Camera-type eye (tissue), 1 donor: Measurements from ENCODE around the gene POP5. TPM values are rescaled to one million over a fixed set of nuclear protein-coding genes. Genes with fewer than 3 reads are reported as not detected.

Experiments used
- total RNA-seq: library from RNA; depleted of rRNA; stranded (reverse); fragments of >200 nt; gene quantifications from one replicate; pipeline ENCODE4 v1.2.3, GENCODE V29; 2014

The POP5 gene, protein sequence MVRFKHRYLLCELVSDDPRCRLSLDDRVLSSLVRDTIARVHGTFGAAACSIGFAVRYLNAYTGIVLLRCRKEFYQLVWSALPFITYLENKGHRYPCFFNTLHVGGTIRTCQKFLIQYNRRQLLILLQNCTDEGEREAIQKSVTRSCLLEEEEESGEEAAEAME
- 29.6 TPM for total RNA-seq

DNA sequence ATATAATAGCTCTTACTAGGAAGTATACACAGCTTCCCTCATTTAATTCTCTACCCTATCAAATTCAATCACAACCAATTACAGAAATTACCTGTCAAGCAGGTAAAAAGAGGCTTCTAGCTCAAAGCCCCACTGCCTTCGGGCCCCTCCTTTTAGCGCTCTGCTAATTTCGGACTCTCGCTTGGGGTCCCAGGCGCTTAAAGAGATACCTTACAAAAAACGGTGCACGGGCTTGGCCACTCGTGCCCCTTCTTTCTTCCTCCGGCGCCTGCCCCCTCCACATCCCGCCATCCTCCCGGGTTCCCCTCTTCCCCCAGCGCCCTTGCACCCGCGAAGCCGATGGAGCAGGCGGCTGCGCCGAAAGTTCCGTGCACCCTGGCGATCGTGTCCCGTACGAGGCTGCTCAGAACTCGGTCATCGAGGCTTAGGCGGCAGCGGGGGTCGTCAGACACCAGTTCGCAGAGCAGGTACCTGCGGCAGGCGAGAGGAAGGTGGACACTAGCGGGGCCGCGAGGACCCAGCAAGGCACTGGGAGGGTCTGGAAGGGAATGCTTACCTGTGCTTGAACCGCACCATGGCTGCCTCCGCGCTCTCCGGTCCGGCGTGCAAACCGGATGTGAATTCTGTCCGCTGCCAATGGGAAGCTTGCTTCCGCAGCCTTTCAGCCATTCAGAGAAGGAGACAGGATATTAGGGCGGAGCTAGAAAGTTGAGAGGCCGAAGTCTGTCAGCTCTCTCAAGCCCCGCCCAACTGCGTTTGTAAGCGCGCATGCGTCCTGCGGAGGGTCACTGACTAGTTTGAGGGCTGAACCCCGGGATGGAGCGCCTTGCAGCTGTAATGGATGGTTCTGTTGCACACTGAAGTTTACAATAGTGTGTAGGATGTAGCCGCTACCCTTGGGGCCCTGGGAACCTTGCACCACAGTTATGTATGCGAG lies at the start of gene POP5:
Gene POP5 (minus strand): TSS at position 616 of the 937 bp plus-strand sequence. CDS start 40 bp downstream, at position 576.

DNA sequence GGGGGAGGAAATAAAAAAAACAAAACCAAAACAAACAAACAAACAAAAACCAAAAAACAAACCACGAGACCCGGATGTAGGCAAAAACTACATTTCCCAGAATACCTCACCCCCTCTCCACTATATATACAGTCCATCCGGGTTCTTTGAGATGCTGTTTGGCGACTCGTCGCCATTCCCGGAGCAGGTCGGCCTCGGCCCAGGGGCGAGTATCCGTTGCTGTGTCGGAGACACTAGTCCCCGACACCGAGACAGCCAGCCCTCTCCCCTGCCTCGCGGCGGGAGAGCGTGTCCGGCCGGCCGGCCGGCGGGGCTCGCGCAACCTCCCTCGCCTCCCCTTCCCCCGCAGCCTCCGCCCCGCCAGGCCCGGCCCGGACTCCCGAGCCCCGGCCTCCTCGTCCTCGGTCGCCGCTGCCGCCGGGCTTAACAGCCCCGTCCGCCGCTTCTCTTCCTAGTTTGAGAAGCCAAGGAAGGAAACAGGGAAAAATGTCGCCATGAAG lies 46.9 kb downstream of the POP5 start, which contains the start of gene RNF10:
Gene RNF10 (plus strand): TSS at position 154 of the 500 bp plus-strand sequence. CDS start 456 bp downstream, outside the sequence.

DNA sequence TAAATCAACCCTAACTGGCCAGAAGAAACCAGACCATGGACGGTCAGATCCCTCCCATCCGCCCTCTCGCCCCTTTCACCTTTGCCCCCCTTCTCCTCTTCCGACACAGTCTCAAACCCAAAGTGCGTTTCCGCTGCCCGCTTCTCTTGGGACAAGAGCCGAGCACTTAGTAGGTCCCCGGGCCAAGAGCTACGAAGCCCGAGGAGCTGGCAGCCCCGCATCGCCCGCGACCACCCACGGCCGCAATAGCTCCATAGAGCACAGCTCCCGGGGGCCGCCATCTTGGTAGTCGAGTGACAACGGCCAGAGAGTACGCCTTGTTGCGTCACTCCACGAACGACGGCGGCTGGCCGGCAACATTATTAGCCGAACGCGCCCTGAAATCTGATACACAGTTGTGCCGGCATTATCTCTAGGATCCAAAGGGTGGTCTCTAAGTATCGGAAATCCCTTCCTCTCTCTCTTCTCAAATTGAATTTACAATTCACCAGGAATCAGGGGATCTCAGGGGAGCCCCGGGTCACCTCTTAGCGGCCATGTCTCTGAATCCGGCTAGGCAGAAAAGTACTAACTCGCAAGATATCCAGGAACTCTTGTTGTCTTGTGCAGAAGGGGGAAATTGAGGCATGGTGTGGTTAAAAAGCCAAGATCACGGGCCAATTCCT lies 52.2 kb downstream of the POP5 start, which contains the start of gene COQ5:
Gene COQ5 (minus strand): TSS at position 298 of the 665 bp plus-strand sequence. CDS start 17 bp downstream, at position 281.

Other genes with a start within 250 kb of the POP5 start
- 121 TPM for gene MSI1, start 212.2 kb downstream of the POP5 start, total RNA-seq
- gene COX6A1, start 143.3 kb downstream of the POP5 start, total RNA-seq: 218 TPM
- gene TRIAP1, start 135.0 kb downstream of the POP5 start, total RNA-seq: 11.1 TPM
- 40.0 TPM for gene GATC, start 135.0 kb downstream of the POP5 start, total RNA-seq
- 122 TPM for gene SRSF9, start 111.7 kb downstream of the POP5 start, total RNA-seq
- 194 TPM for gene DYNLL1, start 85.3 kb downstream of the POP5 start, total RNA-seq
- gene COQ5, start 52.2 kb downstream of the POP5 start, total RNA-seq: 44.0 TPM
- 192 TPM for gene RNF10, start 47.0 kb downstream of the POP5 start, total RNA-seq
- 5.7 TPM for gene CABP1, start 59.2 kb upstream of the POP5 start, total RNA-seq
- 87.2 TPM for gene MLEC, start 105.7 kb upstream of the POP5 start, total RNA-seq
- 40.7 TPM for gene UNC119B, start 129.1 kb upstream of the POP5 start, total RNA-seq
- 10.6 TPM for gene ACADS, start 144.4 kb upstream of the POP5 start, total RNA-seq